SW480 (cell line): ENCODE data around the gene NFYB.
A peak's percentile ranks its signal among the peaks of the same experiment; 100 is the strongest.

ENCODE experiments used
- DNase-seq: peaks from one replicate; pipeline ENCODE4 v3.0.0-alpha.2; 2016; ENCODE audit warnings: low spot score

The NFYB gene

DNA sequence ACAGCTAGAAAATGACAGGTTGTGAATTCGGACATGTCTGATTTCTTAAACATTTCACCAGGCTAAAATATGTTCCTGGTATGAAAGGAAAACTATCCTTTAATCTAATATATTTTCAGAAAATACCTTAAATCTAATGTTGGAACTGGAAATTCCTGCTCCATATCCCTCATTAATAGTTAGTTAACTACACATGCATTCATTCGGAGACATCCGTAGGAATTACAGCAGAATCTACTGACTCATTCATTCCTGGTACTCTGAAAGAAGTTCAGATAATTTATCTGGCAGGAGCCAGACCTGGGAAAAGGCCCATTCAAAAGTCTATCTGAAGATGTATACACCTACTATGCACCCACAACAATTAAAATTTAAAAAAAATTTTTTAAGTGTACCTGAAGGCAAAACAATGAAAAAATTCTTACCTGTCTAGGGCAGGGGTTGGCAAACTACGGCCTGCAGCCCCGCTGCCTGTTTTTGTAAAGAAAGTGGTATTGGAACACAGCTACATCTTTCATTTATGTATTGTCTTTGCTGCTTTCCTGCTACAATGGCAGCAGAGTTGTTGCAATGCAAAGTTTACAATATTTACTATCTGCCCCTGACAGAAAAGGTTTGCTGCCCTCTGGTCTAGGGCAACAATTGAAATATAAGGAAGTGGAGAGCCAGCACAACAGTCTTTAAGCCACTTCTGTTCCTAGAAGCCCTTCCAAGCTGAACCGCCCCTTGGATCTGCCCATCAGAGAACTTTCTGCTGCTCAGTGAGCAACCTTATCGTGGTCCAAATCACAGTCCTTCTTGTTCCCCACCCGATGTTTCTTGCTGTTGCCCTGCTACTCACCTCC is 17.9 kb upstream of the NFYB start:
- no peak for DNase-seq

GRCh38 chr12:104154806-104155205 is 16.8 kb upstream of the NFYB start:
- DNase-seq: no peak

DNA sequence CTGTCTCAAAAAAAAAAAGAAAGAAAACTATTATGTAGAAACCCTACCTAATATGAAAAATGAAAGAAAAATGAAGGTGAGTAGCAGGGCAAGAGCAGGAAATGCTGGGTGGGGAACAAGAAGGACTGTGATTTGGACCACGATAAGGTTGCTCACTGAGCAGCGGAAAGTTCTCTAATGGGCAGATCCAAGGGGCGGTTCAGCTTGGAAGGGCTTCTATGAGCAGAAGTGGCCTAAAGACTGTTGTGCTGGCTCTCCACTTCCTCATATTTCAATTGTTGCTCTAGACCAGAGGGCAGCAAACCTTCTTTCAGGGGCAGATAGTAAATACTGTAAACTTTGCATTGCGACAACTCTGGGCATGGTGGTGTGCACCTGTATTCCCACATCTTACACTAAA is 16.3 kb upstream of the NFYB start:
- DNase-seq: no peak

DNA sequence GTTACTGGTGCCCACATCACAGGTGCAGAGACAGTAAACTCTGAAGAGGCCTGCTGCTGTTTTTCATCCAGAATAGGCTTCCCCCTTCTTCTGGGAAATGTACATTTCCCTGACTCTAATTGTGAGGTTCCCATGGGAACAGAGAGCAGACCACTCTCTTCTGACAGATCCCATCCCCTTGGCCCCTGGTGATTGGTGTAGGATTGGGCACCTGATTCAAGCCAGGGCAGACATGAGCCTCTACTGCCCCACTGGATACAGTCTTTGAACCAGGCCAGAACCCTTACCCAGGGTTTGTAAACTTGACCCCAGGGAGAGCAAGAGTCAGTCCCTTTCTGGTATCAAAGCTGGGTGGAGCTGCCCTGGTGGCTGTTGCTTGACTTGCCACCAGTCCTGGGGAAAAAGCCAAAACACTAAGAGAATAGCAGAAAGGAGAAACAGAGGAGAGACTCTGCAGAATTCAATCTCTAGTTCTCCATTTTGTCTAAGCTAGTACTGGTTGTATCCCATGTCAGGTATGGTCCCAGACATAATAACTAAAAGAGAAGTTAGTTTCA is 14.8 kb upstream of the NFYB start:
- DNase-seq: no peak

DNA sequence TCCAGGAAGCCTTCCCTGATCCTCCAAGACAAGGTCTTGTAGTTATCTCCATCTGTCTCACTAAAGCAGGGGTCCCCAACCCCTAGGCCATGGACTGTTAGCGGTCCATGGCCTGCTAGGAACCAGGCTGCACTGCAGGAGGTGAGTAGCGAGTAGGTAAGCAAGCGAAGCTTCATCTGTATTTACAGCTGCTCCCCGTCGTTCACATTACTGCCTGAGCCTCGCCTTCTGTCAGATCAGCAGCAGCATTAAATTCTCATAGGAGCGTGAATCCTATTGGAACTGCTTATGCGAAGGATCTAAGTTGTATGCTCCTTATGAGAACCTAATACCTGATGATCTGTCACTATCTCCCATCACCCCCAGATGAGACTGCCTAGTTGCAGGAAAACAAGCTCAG is 12.4 kb upstream of the NFYB start:
- DNase-seq: no peak

DNA sequence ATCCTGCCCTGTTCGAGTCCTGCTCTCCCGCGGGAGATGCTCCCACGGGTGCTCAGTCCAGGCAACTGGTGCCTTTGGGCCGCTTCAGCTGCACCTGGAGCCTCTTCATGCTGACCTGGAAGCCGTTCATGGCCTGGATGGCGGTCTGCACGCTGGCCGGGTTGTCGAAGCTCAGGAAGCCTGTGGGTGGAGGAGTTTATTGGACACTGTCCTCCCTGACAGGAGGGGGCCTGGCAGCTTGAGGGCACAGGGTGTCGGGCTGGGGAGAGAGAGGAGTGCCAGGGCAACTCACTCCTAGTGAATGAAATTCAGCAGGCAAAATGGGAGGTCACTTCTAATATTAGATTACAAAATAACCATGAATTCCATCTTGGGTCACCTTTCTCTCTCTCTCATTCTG is 9.3 kb upstream of the NFYB start:
- DNase-seq: no peak

DNA sequence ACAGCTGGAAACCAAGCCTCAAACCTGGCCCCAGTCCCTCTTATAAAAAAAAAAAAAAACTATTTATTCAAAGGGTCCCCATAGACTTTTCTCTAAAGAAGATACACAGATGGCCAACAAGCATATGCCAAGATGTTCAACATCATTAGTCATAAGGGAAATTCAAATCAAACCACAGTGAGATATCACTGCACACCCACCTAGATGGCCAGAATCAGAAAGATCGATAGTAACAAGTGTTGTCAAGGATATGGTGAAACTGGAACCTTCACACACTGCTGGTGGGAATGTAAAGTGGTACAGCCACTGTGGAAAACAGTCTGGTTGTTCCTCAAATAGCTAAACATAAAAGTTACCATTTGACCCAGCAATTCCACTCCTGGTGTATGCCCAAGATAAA is 5.9 kb upstream of the NFYB start:
- no peak for DNase-seq

- DNase-seq: no peak
Observed at GRCh38 chr12:104143002-104143401, 5.0 kb upstream of the NFYB start.

DNA sequence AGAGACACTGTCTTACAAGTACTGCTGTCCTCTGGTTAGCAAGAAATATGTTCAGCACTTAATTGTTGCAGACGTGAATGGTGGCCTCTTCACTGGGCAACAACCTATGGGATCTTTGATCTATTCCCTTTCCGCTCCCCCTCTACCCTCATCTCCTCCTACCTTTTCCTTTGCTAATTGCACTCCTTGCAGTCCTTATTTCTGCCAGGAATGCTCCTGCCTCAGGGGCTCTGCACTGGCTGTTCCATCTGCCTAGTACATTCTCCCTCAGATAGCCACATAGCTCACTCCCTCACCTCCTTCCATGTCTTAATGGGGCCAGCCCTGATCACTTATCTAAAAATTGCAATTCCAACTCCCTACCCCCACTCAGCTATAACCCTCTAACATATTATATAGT is 4.5 kb upstream of the NFYB start:
- no peak for DNase-seq

DNA sequence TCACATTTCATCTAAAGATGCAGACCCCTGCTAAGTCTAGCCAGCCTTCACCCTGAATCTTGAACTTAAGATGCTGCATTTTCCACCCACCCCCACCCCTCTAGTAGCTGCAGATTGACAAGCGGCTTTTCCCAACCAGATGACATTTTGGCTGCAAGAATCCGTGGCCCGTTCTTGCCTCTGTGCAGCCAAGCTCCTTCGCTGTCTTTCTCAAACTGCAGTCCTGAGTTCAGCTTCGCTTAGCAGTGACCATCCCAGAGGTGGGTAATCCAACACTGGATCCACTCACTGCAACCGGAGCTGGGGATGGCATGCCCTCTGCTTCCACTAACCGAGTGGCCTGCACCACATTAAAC is 765 bp upstream of the NFYB start:
- DNase-seq: no peak

GRCh38 chr12:104137001-104137901 is 759 bp downstream of the NFYB start:
- DNase-seq: peak; percentile 44

- no peak for DNase-seq
Observed at GRCh38 chr12:104136577-104136976, 1.4 kb downstream of the NFYB start.

GRCh38 chr12:104134882-104135281 is 3.1 kb downstream of the NFYB start:
- DNase-seq: no peak

DNA sequence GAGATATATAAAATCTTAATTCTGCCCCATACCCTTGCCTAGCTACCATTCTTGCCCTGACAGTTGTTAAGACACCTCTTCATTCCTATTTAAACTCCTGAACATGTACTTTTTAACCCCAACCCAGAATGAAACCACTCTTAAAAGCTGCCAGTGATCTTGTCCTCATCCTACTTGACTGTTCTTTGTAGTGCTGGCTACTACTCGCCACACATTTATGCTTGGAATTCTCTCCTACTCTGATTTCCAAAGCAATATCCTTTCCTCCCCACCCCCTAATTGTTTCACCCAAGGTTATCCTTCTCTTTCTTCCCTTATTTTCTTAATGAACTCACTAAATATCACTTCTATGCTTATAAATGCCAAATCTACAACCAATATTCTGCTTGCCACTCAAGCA is 4.1 kb downstream of the NFYB start:
- DNase-seq: no peak

GRCh38 chr12:104133321-104133720 is 4.7 kb downstream of the NFYB start:
- DNase-seq: no peak

- no peak for DNase-seq
Observed at GRCh38 chr12:104132351-104132956, 5.6 kb downstream of the NFYB start.

DNA sequence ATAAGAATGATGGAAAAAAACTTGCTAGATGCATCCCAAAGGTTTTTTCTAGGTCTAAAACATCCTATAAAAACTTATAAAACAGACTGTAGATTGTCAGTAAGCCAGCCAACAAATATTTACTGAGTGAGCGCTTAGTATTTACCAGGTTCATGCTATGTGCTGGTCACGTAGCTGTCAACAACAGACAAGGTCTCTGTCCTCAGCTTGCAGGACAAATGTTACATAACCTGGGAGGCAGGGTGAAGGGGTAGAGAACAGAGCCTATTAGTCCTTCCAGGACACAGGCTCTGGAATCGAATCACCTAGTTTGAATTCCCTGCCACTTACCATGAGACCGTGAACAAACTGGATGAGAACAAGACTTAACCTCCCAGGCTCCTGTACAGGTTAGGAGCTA is 6.4 kb downstream of the NFYB start:
- DNase-seq: no peak

DNA sequence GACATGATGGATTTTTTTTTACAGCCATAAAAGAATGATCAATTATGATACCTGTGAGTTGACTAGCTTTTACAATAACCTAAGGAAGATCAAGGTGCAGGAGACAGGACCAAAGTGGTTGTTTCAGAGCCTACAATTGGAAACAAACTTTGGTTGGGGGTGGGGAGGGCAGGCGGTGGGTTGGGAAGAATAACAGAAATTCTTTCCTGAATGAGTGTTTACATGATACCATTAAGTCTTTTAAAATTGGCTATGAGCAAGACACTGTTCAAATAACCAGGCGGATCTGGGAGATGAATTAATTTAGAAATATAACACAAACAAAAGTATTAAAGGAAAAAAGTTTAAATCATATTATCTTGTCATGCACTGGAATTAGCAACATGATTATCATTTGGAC is 7.2 kb downstream of the NFYB start:
- DNase-seq: no peak

DNA sequence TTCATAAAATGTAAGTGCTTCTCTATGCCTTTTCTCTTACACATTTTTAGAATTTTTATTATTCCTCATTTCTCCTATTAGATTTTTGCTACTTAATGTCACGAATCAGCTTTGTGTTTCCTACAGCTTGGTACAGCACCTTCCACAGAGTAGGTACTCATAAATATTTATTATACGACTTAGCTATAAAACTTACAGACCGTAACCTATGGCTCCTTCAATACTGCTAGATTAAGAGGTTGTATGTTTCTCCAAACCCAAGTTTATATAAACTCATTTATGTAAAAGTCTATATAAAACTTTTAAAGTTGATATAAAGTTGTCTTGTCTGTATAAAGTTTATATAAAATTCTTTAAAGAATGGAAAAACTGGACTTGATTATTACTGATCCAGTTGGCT is 11.5 kb downstream of the NFYB start:
- no peak for DNase-seq

- DNase-seq: no peak
Observed at GRCh38 chr12:104122298-104122697, 15.7 kb downstream of the NFYB start.

GRCh38 chr12:104121001-104121400 is 17.0 kb downstream of the NFYB start:
- DNase-seq: peak; percentile 30

- DNase-seq: no peak
Observed at GRCh38 chr12:104115587-104115975, 22.4 kb downstream of the NFYB start.
